Transverse colon (tissue), 4 donors: Measurements from ENCODE around the gene TAF1C.

Experiments
- CTCF ChIP-seq, 5 experiments: fragments of 200-600 bp in 3 of 5; fragments of 450-650 bp in 2 of 5; sonication (generic) in 3 of 5; IDR thresholded peaks; 1 replicate in 2 of 5; 2 replicates in 3 of 5; pipeline ENCODE4 v1.5.1; 2016 to 2017; ENCODE audit warnings: antibody characterized with exemption in 5 of 5, inconsistent platforms in 3 of 5, mild to moderate bottlenecking in 2 of 5, moderate library complexity in 1 of 5
- EP300 ChIP-seq: sonication (generic); formaldehyde crosslinking; IDR thresholded peaks from one replicate; pipeline ENCODE4 v1.6.1; 2017; ENCODE audit warnings: antibody characterized with exemption, low read depth
- POLR2A ChIP-seq: fragments of 450-650 bp; IDR thresholded peaks from one replicate; pipeline ENCODE4 v1.6.1; 2016; ENCODE audit warnings: antibody characterized with exemption, mild to moderate bottlenecking, moderate library complexity
- POLR2AphosphoS5 ChIP-seq, 3 donors: sonication (generic); formaldehyde crosslinking; IDR thresholded peaks; one replicate each; pipeline ENCODE4 v1.6.1; 2016; ENCODE audit warnings: antibody characterized with exemption in 3 of 3

GRCh38 chr16:84143784-84144199 lies 43.1 kb downstream of the TAF1C start:
- TF ChIP-seq POLR2AphosphoS5 (IDR thresholded peaks at IDR 0.05) (no peak), POLR2A (no peak), CTCF (IDR thresholded peaks at IDR 0.05) (no peak), EP300 (no peak)
